ENCODE measurements around the gene SPIN1. TPM values are rescaled to one million over a fixed set of nuclear protein-coding genes. Genes with fewer than 3 reads are reported as not detected.

Gene SPIN1
- total RNA-seq, 1 experiment from 2014 or later: 105 TPM

GRCh38 chr9:88429595-88430430 is 41.6 kb downstream of the SPIN1 start:
- H3K27ac ChIP-seq: no peak overlapping the region
- no peak overlapping the region for H3K4me3 ChIP-seq
- peaks cover 57% of the 10 kb centered on the region for H3K36me3 ChIP-seq
- no peaks in the 10 kb centered on the region for H3K9me3 ChIP-seq (replicated peaks)
- H3K27me3 ChIP-seq (replicated peaks): no peaks in the 10 kb centered on the region
- H3K4me1 ChIP-seq (replicated peaks): peaks cover 20% of the 10 kb centered on the region
- no peak for DNase-seq (ENCODE audit: low read depth in 1 of 2, low spot score in 2 of 2)

- Histone ChIP-seq H3K4me1 (replicated peaks) (peaks cover 14% of the 10 kb centered on the region), H3K4me3 (no peak overlapping the region), H3K27ac (no peak overlapping the region), H3K27me3 (replicated peaks) (no peaks in the 10 kb centered on the region), H3K9me3 (replicated peaks) (no peaks in the 10 kb centered on the region), H3K36me3 (peaks cover 54% of the 10 kb centered on the region)
- DNase-seq (ENCODE audit: low read depth in 1 of 2, low spot score in 2 of 2): no peak
These were observed 45.5 kb downstream of the SPIN1 start for GRCh38 chr9:88433583-88434255.

- no peak for DNase-seq (ENCODE audit: low read depth in 1 of 2, low spot score in 2 of 2)
- Histone ChIP-seq H3K36me3 (peaks cover 42% of the 10 kb centered on the region), H3K27me3 (replicated peaks) (no peaks in the 10 kb centered on the region), H3K4me3 (no peak overlapping the region), H3K9me3 (replicated peaks) (no peaks in the 10 kb centered on the region), H3K4me1 (replicated peaks) (peaks cover 3% of the 10 kb centered on the region; the same call in 1 of the 2 replicates), H3K27ac (no peak overlapping the region; the same call in 1 of the 2 replicates)
These were observed 47.1 kb downstream of the SPIN1 start for GRCh38 chr9:88435336-88435735.

GRCh38 chr9:88436379-88436778 is 48.1 kb downstream of the SPIN1 start:
- Histone ChIP-seq H3K9me3 (replicated peaks) (no peaks in the 10 kb centered on the region), H3K27me3 (replicated peaks) (no peaks in the 10 kb centered on the region), H3K27ac (no peak overlapping the region), H3K4me1 (replicated peaks) (0 out of 2 replicates have a peak, but pooled peaks cover 3% of the 10 kb centered on the region), H3K36me3 (peaks cover 39% of the 10 kb centered on the region), H3K4me3 (no peak overlapping the region)
- DNase-seq (ENCODE audit: low read depth in 1 of 2, low spot score in 2 of 2): no peak

DNA sequence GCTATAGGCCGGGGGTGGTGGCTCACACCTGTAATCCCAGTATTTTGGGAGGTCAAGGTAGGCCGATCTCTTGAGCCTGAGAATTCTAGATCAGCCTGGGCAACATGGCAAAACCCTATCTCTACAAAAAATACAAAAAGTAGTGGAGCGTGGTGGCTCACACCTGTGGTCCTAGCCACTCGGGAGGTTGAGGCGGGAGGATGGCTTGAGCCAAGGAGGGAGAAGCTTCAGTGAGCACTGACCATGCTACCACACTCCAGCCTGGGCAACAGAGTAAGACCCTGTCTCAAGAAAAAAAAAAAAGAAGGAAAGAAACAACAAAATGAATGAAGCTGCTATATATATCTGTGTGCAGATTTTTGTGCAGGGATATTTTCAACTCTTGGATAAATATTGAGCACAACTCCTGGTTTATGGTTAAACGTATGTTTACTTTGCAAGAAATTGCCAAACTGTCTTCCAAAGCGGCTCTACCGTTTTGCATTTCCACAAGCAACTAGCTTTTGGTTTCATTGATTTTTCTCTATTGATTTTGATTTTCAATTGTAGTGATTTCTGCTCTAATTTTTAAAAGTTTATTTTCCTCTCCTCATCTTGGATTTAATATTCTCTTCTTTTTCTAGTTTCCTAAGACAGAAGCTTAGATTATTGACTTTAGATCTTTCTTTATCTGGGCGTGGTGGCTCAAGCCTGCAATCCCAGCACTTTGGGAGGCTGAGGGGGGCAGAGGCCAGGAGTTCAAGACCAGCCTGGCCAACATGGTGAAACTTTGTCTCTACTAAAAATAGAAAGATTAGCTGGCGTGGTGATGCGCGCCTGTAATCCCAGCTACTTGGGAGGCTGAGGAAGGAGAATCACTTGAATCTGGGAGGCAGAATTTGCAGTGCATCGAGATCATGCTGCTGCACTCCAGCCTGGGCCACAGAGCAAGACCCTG is 49.2 kb downstream of the SPIN1 start:
- Histone ChIP-seq H3K27ac (no peak overlapping the region), H3K4me3 (no peak overlapping the region), H3K27me3 (replicated peaks) (no peaks in the 10 kb centered on the region), H3K9me3 (replicated peaks) (no peaks in the 10 kb centered on the region), H3K4me1 (replicated peaks) (0 out of 2 replicates have a peak, but pooled peaks cover 3% of the 10 kb centered on the region), H3K36me3 (peaks cover 39% of the 10 kb centered on the region)
- DNase-seq (ENCODE audit: low read depth in 1 of 2, low spot score in 2 of 2): no peak

- Histone ChIP-seq H3K27me3 (replicated peaks) (no peaks in the 10 kb centered on the region), H3K4me3 (no peak overlapping the region), H3K9me3 (replicated peaks) (no peaks in the 10 kb centered on the region), H3K4me1 (replicated peaks) (0 out of 2 replicates have a peak, but pooled peaks cover 2% of the 10 kb centered on the region), H3K36me3 (peaks cover 29% of the 10 kb centered on the region), H3K27ac (no peak overlapping the region)
- no peak for DNase-seq (ENCODE audit: low read depth in 1 of 2, low spot score in 2 of 2)
These were observed 50.6 kb downstream of the SPIN1 start for GRCh38 chr9:88438811-88439210.

GRCh38 chr9:88441301-88442007 is 53.2 kb downstream of the SPIN1 start:
- no peak overlapping the region for H3K4me3 ChIP-seq
- H3K36me3 ChIP-seq: peaks cover 11% of the 10 kb centered on the region
- no peaks in the 10 kb centered on the region for H3K9me3 ChIP-seq (replicated peaks)
- H3K27ac ChIP-seq: no peak overlapping the region
- H3K4me1 ChIP-seq (replicated peaks): no peaks in the 10 kb centered on the region
- DNase-seq (ENCODE audit: low read depth in 1 of 2, low spot score in 2 of 2): no peak
- H3K27me3 ChIP-seq (replicated peaks): no peaks in the 10 kb centered on the region

DNA sequence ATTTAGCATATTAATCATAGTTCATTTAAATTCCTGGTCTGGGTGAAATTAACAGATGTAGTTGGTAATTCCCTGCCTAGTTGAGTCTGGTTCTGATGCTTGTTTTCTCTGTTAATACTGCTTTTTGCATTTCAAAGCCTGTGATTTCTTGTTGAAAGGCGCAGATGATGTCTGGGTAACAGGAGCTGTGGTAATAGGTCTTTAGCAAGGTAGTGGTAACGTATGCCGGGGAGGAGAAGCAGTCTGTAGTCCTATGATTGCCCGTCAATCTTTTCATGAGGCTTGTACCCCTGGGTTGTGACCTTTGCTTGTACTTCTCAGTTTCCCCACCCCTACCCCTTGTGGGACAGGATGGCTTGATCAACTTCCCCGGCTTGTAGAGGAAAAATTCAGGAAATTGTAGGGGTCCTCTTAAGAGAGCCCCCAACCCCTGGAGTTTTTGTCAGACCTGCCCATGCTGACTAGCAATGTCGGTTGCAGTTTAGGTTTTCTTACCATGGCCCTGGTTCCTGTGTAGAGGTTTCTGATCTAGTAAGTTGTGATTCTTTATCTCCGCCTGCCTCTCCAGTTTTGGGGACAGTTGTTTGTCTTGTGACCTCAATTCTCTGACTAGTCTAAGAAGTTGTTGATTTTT is 55.4 kb downstream of the SPIN1 start:
- Histone ChIP-seq H3K9me3 (replicated peaks) (no peaks in the 10 kb centered on the region), H3K36me3 (peaks cover 11% of the 10 kb centered on the region), H3K4me3 (no peak overlapping the region), H3K27me3 (replicated peaks) (no peaks in the 10 kb centered on the region), H3K27ac (no peak overlapping the region), H3K4me1 (replicated peaks) (no peaks in the 10 kb centered on the region)
- no peak for DNase-seq (ENCODE audit: low read depth in 1 of 2, low spot score in 2 of 2)

DNA sequence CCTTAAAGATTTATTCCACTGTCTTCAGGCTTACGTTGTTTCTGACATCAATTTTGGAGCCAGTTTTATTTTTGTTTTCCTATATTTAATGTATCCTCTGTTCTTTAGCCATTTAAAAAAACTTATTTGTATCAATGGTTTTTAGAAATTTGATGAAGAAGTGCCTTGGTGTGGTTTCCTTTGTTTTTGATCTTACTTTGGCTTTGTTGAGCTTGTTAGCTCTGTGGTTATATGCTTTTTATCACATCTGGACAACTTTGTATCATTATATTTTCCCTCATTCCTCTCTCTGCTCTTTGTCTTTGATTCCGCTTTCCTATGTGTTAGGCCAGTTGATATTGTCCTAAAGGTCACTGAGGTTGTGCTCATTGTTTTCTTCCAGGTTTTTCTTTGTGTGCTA is 58.5 kb downstream of the SPIN1 start:
- Histone ChIP-seq H3K27me3 (replicated peaks) (no peaks in the 10 kb centered on the region), H3K4me3 (no peak overlapping the region), H3K4me1 (replicated peaks) (no peaks in the 10 kb centered on the region), H3K27ac (no peak overlapping the region), H3K9me3 (replicated peaks) (no peaks in the 10 kb centered on the region), H3K36me3 (peaks cover 28% of the 10 kb centered on the region)
- DNase-seq (ENCODE audit: low read depth in 1 of 2, low spot score in 2 of 2): no peak

- H3K36me3 ChIP-seq: peaks cover 34% of the 10 kb centered on the region
- no peak overlapping the region for H3K4me3 ChIP-seq
- no peaks in the 10 kb centered on the region for H3K9me3 ChIP-seq (replicated peaks)
- no peak overlapping the region for H3K27ac ChIP-seq
- no peaks in the 10 kb centered on the region for H3K27me3 ChIP-seq (replicated peaks)
- DNase-seq (ENCODE audit: low read depth in 1 of 2, low spot score in 2 of 2): no peak
- no peaks in the 10 kb centered on the region for H3K4me1 ChIP-seq (replicated peaks)
These were observed 59.2 kb downstream of the SPIN1 start for GRCh38 chr9:88447431-88447830.

DNA sequence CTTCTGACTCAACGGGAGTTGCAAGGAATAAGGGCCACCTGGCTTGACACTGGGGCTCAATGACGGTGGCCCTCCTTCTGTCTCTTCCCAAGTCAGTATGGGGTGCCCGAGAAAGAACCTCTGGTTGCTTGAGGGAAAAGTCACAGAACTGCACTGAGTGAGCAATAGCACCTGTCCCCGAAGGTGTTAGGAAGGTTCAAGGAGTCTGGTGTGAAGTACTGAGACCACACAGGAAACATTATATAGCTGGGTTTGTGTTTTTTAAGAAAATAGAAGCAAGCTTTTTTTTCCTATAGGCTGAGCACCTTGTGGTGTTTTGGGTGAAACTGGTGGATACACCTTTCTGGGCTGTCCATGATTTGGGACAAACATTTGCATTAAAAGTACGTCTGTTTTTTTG is 62.9 kb downstream of the SPIN1 start:
- Histone ChIP-seq H3K27me3 (replicated peaks) (no peaks in the 10 kb centered on the region), H3K4me3 (no peak overlapping the region), H3K9me3 (replicated peaks) (no peaks in the 10 kb centered on the region), H3K27ac (no peak overlapping the region), H3K36me3 (peaks cover 43% of the 10 kb centered on the region), H3K4me1 (replicated peaks) (no peaks in the 10 kb centered on the region)
- no peak for DNase-seq (ENCODE audit: low read depth in 1 of 2, low spot score in 2 of 2)

GRCh38 chr9:88458716-88459465 is 70.6 kb downstream of the SPIN1 start:
- DNase-seq (ENCODE audit: low read depth in 1 of 2, low spot score in 2 of 2): peak in 1 of 2 experiments; percentile 43
- no peaks in the 10 kb centered on the region for H3K9me3 ChIP-seq (replicated peaks)
- H3K27ac ChIP-seq: no peak overlapping the region
- H3K4me3 ChIP-seq: no peak overlapping the region
- peaks cover 37% of the 10 kb centered on the region for H3K36me3 ChIP-seq
- peaks cover 49% of the 10 kb centered on the region for H3K4me1 ChIP-seq (replicated peaks)
- no peaks in the 10 kb centered on the region for H3K27me3 ChIP-seq (replicated peaks)

Data from SJSA1 (cell line).